ENCODE measurements around the gene GP1BB.

GP1BB gene

DNA sequence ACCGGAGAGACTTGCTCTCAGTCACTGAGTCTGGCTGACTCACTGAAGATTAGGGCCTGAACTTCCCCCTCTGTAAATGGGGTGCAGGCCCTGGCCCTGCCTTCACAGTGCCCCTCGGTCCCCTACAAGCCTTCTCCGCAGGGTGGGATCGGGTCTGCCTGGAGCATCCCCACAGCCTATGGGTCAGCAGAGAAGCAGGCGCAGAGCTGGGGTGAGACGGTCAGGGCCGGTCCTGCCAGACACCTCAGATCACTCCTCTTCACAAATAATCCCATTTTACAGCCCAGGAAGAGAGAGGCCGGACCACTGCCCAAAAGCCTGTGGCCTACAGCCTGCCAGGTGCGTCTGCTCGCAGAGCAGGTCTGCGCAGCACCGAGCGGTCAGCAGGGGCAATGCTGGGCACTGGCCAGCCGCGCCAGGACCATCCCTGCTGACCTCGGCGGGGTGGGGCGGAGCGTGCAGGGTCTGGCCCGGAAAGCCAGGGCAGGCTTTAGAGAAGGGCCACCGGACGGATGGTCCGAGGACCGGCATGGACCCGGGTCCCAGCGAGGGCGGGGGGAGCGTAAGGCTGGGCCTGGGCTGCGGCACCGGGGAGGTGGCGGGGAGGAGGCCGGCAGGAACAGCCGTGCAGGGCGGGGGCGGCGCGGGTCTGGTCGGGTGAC lies 9.6 kb upstream of the GP1BB start:
- in situ Hi-C loops (cut with MboI; ENCODE audit: low sequenced_read_pairs) = loop anchor here (10.0 kb wide), 1 partner anchor 59 kb away; no protein-coding TSS in a partner anchor

DNA sequence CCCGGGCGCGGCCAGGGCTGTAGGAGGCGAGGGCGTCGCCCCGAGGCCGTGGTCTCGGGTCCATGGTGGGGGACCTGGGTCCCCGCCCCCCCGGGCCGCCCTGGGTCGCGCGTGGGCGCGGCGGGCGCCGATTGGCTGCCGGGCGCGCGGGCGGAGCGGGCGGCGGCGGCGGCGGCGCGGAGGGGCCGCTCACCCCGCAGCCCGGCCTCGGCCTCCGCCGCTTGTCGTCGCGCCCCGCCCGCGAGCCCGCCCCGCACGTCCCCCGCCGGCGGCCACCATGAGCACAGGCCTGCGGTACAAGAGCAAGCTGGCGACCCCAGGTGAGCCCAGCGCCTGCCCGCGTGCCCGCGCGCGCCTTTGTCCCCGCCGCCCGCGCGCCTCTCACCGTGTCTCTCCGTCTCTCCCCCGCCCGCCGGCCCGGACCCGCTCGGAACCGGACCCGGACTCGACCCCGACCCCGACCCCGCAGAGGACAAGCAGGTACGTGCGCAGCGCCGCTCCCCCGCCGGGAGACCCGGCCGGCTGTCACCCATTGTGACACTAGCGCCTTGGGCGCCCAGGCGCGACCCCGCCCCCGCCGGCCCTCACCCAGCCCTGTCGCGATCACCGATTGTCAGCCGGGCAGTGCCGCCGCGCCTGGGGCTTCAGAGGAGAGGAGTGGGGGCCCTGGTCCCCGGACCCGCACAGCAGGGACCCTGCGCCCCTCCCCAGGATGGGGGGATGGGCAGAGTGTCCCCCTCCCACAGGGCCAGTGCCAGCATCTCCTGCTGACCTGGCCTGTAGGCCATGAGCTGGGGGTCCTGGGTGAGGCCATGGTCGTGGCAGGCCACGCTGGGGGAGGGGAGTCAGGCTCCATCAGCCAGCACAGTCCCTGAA lies 8.8 kb upstream of the GP1BB start, which contains the start of gene SEPTIN5:
Gene SEPTIN5, plus strand, starts transcription at position 192 of the 876 bp plus-strand sequence. Its CDS starts 86 bp downstream, at position 278.
- in situ Hi-C loops (cut with MboI; ENCODE audit: low sequenced_read_pairs) = loop anchor here (10.0 kb wide), 1 partner anchor 60 kb away; no protein-coding TSS in a partner anchor

DNA sequence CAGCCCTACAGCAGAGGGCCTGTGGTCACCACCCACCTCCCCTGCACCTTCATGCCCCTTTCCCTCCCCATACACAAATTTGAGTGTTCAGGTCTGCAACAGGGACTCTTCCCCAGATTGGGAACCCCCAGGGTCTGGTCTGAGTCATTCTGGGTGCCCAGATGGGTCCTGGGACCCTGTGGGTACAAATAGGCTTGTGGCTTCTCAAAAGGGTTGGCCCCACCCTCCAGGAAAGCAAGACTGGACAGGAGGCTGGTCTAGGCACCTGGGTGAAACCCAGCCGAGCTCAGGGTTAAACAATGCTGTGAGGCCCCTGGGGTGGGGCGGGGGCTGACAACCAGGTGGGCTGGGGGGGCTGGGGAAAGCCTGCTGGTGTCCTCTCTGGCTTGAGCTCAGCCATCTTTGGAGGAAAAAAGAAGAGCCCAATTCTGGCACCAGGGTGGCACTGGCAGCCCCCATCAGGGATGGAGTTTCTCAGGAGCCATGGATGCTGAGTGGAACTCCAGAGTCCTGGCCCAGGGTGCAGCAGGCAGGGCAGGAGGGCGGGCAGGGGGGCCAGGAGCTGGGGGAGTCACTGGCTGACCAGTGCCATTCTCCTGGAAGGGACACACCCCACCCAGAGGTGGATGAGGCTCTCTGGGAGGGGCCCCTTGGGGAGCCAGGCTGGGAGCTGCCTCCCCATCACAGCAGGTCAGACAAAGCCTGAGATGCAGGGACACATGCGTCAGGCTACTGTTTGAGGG lies 8.0 kb upstream of the GP1BB start:
- in situ Hi-C loops (cut with MboI; ENCODE audit: low sequenced_read_pairs) = loop anchor here (10.0 kb wide), 1 partner anchor 61 kb away; no protein-coding TSS in a partner anchor

DNA sequence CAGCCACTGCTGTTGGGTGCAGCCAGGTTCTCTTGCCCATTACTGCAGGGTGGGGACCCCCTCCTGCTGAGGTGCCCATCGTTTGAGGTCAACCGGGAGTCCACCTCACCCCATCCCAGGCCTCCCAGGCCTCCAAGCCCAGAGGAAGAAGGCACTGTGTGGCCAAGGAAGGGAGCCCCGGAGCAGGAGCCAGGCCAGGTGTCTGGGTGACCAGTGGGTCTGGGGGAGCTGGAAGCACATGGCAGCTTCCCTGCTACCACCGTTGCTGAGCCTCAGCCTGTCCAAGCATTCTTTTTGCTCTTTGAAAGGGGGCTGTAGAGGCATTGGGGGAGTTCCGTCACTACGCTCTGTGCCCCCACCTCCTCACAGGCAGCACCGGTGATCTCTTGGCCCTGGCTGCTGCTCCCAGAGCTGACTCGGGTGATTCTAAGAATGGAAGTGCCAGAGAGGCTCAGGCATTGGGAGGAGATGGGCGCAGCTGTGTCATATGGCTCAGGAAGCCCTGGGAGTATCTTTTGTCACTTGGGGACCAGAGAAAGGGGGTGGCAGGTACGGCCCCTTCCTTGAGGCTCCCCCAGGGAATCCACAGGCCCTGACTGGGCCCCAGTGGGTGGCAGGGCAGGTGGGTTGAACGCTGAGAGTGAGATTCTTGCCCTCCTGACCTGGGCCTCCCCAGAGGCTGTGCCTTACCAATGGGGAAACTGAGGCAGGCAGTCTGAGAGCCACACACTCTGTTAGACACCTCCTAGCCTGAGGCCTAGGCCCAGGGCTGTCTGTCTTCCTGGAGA lies 7.1 kb upstream of the GP1BB start:
- in situ Hi-C loops (cut with MboI; ENCODE audit: low sequenced_read_pairs) = loop anchor here (10.0 kb wide), 1 partner anchor 61 kb away; no protein-coding TSS in a partner anchor

DNA sequence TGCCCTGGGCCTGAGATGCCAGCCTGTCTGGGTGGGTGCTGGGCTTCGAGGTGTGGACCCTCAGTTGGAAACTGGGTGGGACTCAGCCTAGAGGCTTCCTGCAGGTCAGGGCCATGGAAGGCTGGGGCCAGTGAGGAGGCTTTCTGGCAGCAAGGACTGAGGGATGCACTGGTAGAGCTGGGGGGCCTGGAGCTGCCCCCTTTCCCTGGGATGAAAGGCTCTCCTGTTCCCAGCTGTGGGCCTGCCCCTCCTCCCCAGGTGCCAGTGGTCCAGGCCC lies 6.6 kb upstream of the GP1BB start:
- in situ Hi-C loops (cut with MboI; ENCODE audit: low sequenced_read_pairs) = loop anchor here (10.0 kb wide), 1 partner anchor 62 kb away; no protein-coding TSS in a partner anchor

DNA sequence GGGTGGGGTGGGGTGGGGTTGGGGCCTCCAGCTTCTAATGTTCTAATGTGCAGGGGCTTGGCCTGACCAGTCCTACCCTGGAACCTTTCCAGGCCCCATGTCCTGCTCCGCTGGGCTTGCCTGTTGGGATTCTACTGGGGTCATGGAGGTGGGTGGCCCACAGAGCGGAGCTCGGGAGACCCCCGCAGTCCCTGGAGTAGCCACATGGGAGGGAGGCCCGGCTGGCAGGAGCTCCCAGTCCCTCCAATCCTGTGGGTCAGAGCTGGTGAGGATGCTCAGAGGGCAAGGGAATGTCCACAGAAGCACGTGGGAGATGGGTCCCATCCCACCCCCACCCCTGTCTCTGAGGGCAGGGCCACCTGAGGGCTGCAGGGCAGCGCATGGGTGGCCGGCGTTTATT lies 6.2 kb upstream of the GP1BB start:
- in situ Hi-C loops (cut with MboI; ENCODE audit: low sequenced_read_pairs) = loop anchor here (10.0 kb wide), 1 partner anchor 62 kb away; no protein-coding TSS in a partner anchor

DNA sequence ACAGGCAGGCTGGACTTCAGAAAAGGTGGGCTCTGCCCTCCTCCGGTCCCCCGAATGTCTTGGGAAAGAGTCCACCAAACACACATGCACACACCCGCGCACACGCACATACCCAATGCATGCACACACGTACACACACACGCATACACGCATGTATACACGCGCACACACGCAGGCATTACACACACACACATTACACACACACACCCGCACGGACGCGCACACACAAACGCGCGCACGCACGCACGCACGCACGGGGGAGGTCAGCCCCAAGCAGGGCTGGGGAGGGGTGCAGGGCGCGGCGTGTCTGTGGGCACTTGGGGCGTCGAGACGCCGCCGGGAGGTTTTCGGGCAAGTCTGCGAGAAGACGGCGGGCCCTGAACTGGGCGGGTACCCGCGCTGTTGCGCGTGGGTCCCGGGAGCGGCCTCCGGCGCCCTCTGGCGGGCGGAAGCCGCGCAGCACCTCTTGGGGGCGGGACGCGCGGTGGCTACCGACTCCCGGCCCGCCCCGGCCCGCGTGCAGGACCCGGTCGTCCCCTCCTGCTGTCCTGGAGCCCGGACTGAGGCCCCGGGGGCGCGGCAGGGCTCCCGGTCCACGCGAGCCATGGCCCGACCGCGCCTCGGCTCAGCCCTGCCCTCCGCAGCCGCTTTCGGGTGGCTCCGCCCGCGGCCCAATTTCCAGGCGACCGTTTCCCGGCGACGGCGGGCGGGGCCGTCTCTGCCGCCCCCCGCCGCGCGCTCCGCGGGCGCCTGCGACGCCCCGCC lies 5.5 kb upstream of the GP1BB start:
- in situ Hi-C loops (cut with MboI; ENCODE audit: low sequenced_read_pairs) = loop anchor here (10.0 kb wide), 1 partner anchor 63 kb away; no protein-coding TSS in a partner anchor

DNA sequence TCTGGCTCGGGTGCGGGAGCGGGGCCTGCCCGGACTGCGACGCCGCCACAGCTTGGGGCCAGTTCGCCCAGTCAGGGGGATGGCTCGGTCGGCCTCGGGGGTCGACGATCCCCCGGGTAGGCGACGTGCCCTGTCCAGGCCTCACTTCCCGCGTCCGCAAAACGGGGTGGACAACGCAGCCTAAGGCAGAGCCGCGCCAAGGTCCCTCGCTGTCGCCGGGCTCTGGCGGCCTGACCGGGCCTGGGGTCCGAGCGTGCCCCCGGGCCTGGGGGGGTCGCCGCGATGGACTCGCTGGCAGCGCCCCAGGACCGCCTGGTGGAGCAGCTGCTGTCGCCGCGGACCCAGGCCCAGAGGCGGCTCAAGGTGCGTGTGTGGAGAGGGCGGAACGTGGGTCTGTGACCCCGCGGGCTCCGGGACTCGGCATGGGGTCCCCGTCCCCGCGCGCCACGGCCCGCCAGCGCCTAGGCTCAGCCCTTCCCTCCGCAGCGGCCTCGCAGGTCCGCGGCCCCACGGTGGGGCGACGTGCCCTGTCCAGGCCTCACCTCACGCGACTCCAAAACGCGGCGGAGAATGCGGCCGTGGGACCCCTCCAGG lies 4.8 kb upstream of the GP1BB start:
- in situ Hi-C loops (cut with MboI; ENCODE audit: low sequenced_read_pairs) = loop anchor here (10.0 kb wide), 1 partner anchor 64 kb away; no protein-coding TSS in a partner anchor

DNA sequence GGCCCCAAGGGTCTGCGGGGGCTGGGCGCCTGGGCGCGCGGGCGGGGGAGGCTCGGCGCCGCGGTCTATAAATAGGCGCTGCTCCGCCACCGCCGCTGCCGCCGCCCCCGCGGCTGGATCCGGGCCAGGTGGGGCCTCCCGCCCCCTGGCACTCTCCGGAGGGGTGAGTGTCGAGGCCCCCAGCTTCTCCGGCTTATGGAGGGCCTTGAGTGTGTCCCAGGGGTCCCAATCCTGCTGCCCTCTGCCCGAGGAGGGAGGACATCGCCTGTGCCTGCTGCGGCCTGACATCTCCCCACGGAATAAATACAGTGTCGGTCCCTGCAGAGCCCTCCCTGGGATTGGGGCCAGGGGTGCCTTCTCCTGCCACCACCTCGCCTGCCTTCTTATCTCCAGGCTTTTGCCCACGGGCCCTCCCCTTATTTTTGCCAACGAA lies 4.3 kb upstream of the GP1BB start:
- in situ Hi-C loops (cut with MboI; ENCODE audit: low sequenced_read_pairs) = loop anchor here (10.0 kb wide), 1 partner anchor 64 kb away; no protein-coding TSS in a partner anchor

DNA sequence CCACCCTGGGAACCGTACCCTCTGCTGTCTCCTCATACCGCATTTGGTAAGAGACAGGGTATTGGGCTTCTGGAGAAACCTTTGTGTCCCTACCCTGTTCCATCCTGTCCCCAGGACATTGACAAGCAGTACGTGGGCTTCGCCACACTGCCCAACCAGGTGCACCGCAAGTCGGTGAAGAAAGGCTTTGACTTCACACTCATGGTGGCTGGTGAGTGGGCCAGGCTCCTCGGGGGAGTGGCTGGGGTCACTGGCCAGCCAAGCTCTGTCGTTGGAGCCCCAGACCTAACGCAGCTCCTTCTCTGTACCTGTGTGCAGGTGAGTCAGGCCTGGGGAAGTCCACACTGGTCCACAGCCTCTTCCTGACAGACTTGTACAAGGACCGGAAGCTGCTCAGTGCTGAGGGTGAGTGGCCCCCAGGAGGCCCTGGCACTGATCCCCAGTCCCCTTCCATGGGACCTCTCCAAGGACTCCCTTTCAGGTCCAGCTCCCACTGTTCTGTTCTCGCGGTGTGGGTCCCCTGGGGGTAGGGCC lies 3.8 kb upstream of the GP1BB start:
- in situ Hi-C loops (cut with MboI; ENCODE audit: low sequenced_read_pairs) = loop anchor here (10.0 kb wide), 1 partner anchor 65 kb away; no protein-coding TSS in a partner anchor

DNA sequence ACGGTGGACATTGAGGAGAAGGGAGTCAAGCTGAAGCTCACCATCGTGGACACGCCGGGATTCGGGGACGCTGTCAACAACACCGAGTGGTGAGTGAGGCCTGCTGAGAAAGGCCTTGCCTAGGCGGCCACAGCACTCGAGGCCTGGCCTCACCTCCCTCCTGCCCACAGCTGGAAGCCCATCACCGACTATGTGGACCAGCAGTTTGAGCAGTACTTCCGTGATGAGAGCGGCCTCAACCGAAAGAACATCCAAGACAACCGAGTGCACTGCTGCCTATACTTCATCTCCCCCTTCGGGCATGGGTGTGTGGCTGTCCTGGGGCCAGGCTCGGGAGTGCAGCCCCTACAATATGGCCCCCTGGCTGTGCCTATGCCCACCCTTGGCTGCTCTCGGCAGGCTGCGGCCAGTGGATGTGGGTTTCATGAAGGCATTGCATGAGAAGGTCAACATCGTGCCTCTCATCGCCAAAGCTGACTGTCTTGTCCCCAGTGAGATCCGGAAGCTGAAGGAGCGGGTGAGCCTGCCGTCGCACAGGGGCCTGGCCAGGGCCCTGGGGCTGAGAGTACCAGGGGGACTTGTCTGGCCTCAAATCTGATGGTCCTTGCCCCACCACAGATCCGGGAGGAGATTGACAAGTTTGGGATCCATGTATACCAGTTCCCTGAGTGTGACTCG lies 3.0 kb upstream of the GP1BB start:
- in situ Hi-C loops (cut with MboI; ENCODE audit: low sequenced_read_pairs) = no loop called here

DNA sequence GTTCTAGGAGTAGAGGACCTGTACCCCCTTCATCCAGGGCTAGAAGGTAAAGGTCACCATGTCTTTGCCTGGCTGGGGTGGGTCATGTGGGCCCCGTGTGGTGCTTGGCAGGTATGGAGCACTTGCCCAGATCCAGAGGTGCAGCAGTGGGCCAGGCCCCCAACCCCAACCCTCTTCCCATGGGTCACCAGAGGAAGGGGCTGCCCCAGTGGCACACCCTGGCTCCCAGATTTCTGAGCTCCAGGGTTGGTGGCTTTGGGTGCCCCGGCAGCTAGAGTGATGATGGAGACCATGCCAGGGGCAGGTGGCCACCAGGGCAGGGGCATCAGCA lies 2.4 kb upstream of the GP1BB start:
- in situ Hi-C loops (cut with MboI; ENCODE audit: low sequenced_read_pairs) = no loop called here

DNA sequence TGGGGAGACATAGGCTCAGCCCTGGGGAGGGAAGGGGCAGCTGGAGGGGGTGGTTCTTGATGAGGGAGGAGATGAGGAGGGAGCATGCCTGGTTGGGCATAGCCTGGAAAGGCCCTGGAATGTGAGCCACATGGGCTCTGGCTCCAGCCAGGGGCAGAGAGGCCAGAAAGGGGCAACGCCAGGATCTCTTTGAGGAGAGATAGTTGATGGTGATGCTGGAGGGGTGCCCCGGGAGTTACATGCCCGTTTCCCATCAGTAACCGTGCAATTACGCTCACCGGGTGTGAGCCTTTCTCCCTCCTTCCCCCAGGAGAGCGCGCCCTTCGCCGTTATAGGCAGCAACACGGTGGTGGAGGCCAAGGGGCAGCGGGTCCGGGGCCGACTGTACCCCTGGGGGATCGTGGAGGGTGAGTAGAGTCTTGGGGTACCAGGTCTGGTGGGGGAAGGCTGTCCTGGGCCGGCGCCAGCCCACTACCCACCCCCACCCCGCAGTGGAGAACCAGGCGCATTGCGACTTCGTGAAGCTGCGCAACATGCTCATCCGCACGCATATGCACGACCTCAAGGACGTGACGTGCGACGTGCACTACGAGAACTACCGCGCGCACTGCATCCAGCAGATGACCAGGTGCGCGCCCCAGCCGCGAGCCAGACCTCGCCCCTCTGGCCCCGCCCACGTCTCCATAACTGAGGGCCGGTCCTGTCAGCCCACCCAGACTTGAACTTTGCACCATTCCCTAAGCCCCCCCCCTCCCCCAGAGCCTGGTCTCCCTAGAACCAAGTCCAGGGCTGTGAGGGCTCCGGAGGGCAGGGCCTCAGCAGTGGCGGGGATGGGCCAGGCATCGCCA lies 1.8 kb upstream of the GP1BB start:
- in situ Hi-C loops (cut with MboI; ENCODE audit: low sequenced_read_pairs) = no loop called here

DNA sequence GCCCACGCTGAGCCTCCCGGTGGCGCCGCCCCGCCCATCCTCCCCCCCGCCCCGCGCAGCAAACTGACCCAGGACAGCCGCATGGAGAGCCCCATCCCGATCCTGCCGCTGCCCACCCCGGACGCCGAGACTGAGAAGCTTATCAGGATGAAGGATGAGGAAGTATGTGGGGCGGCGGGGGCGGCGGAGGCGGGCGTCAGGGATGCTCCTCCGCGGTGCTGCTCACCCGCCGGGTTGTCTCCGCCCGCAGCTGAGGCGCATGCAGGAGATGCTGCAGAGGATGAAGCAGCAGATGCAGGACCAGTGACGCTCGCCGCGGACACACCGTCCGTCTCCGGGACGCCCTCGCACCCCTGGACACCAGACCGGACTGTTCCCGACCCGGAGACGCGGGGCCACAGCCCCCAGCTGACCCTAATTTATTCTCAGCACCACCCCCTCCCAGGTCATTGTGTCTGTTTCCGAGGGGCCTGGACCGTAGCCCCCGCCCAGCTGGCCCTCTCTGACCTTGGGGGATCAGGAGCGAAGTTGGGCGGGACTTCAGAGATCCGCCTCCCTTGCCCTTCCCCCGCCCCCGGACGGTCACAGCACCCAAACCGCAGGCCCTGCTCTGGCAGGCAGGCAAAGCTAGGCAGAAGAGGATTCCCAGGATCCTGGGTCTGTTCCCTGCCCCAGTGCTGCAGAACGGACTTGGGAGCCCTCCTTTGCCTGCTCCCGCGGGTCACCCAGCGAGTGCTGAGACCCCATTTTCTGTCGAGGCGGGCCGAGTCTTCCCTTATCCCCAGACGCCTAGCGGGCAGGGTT lies 959 bp upstream of the GP1BB start:
- in situ Hi-C loops (cut with MboI; ENCODE audit: low sequenced_read_pairs) = no loop called here

DNA sequence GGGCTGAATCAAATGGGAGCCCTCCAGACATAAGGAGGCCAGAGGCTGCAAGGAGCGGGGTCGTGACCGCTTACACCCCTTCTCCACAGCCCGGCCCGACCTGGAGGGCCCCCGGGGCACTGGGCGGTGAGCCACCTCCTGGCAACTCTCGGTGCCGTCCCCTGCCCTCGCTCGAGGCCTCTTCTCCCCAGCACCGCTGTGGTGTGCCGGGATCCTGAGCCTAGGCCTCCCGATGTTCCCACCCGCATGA lies 432 bp upstream of the GP1BB start:
- in situ Hi-C loops (cut with MboI; ENCODE audit: low sequenced_read_pairs) = no loop called here

DNA sequence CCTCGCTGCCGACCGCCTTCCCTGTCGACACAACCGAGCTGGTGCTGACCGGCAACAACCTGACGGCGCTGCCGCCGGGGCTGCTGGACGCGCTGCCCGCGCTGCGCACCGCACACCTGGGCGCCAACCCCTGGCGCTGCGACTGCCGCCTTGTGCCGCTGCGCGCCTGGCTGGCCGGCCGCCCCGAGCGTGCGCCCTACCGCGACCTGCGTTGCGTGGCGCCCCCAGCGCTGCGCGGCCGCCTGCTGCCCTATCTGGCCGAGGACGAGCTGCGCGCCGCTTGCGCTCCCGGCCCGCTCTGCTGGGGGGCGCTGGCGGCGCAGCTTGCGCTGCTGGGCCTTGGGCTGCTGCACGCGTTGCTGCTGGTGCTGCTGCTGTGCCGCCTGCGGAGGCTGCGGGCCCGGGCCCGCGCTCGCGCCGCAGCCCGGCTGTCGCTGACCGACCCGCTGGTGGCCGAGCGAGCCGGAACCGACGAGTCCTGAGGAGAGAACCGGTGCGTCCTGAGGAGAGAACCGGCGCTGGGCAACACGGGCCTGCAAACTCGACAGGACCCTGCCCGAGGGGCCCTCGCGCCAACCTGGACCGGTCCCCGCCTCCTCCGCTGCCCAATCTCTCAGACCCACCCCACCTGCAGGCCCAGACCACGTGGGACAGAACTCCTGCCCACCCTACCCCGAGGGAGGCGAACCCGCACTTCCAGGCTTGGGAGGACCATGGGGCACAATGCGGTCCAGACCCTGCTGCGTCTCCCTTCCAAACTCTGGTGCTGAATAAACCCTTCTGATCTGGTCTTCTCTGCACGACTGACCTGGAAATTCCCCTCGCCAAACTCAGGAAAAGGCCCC lies 866 bp downstream of the GP1BB start:
- in situ Hi-C loops (cut with MboI; ENCODE audit: low sequenced_read_pairs) = no loop called here

Measured in HL-60/S4 treated with retinoic acid at 250 ng/mL for 4 days and 3 days (cell line).